GM12865 (cell line): ENCODE results near the gene PSG1.
A peak's percentile ranks its signal among the peaks of the same experiment; 100 is the strongest.
"Not testable (repeated sequence)": the region's sequence is repeated elsewhere in the genome, so short reads cannot be mapped to it uniquely, and the experiment has no call there.

Experiments used
- DNase-seq: peaks from one replicate; pipeline ENCODE4 v3.0.0; 2010; ENCODE audit warnings: low read depth
- H3K4me3 ChIP-seq: 2 replicates; pipeline ENCODE4 v1.5.1; 2011; ENCODE audit warnings: mild to moderate bottlenecking, low read depth, low read length, control low read depth
- CTCF ChIP-seq: IDR thresholded peaks from 2 replicates; pipeline ENCODE4 v1.5.1; 2011; ENCODE audit warnings: low read length, control low read depth, low read depth, inconsistent platforms; ENCODE audit not compliant: insufficient read depth; ENCODE audit errors: missing control alignments

The PSG1 gene

GRCh38 chr19:42879613-42880012, at the start of gene PSG1:
TSS of gene PSG1 (minus strand) at chr19:42879713. CDS start at chr19:42879581, 132 bp downstream.
- no peak for DNase-seq
- no peak within 1 kb of the TSS for H3K4me3 ChIP-seq
- no peak for TF ChIP-seq CTCF

GRCh38 chr19:42928896-42929295, 49.4 kb upstream of the PSG1 start:
- no peak for TF ChIP-seq CTCF
- no peak for DNase-seq

GRCh38 chr19:42926781-42927180, 47.3 kb upstream of the PSG1 start:
- TF ChIP-seq CTCF, result no peak
- no peak overlapping the region for H3K4me3 ChIP-seq
- DNase-seq, result no peak

More at GRCh38 chr19:42928896-42929295, 49.4 kb upstream of the PSG1 start:
- no peak overlapping the region for H3K4me3 ChIP-seq

GRCh38 chr19:42923106-42923505, 43.6 kb upstream of the PSG1 start:
- TF ChIP-seq CTCF, result peak; percentile 79
- H3K4me3 ChIP-seq, result not testable (repeated sequence)
- peak; percentile 50 for DNase-seq

GRCh38 chr19:42920971-42921370, 41.5 kb upstream of the PSG1 start:
- H3K4me3 ChIP-seq, result not testable (repeated sequence)

GRCh38 chr19:42919757-42920079, 40.2 kb upstream of the PSG1 start:
- no peak for DNase-seq

More at GRCh38 chr19:42920971-42921370, 41.5 kb upstream of the PSG1 start:
- not testable (repeated sequence) for DNase-seq

GRCh38 chr19:42919070-42919756, 39.7 kb upstream of the PSG1 start:
- peak; percentile 24 for TF ChIP-seq CTCF
- not testable (repeated sequence) for DNase-seq, H3K4me3 ChIP-seq

More at GRCh38 chr19:42919757-42920079, 40.2 kb upstream of the PSG1 start:
- no peak for TF ChIP-seq CTCF
- no peak overlapping the region for H3K4me3 ChIP-seq

- not testable (repeated sequence) for DNase-seq, H3K4me3 ChIP-seq
Observed at GRCh38 chr19:42918377-42919069, 39.0 kb upstream of the PSG1 start.

- DNase-seq, H3K4me3 ChIP-seq: not testable (repeated sequence)
Observed at GRCh38 chr19:42917634-42918033, 38.1 kb upstream of the PSG1 start, which contains the start of gene PSG6. TSS of gene PSG6 (minus strand) at chr19:42917894. CDS start at chr19:42917792, 102 bp downstream.

GRCh38 chr19:42916931-42917330, 37.4 kb upstream of the PSG1 start:
- DNase-seq, H3K4me3 ChIP-seq: not testable (repeated sequence)

- not testable (repeated sequence) for DNase-seq, H3K4me3 ChIP-seq
Observed at GRCh38 chr19:42913516-42913915, 34.0 kb upstream of the PSG1 start.
